Right ventricle myocardium superior (tissue), 1 donor: ENCODE results near the gene USP2. TPM values are rescaled to one million over a fixed set of nuclear protein-coding genes. Genes with fewer than 3 reads are reported as not detected.

Source experiments
- ATAC-seq: fragments of 200-7000 bp; cut with Tn5 transposase; one replicate; pipeline ENCODE4 v1.9.1; 2020; ENCODE audit warnings: mild to moderate bottlenecking; ENCODE audit not compliant: poor library complexity
- DNase-seq: peaks from one replicate; pipeline ENCODE4 v3.0.0-alpha.2; 2020
- intact Hi-C: fragments of 100-400 bp; cut with DNase I; formaldehyde crosslinking; loops from one replicate; pipeline ENCODE4 v1.11.2; 2022
- microRNA-seq: library from miRNA; unstranded; fragments of <30 nt; microRNA quantifications from one replicate; pipeline ENCODE4 v1.2.0, GENCODE V29; 2020
- total RNA-seq: library from RNA; stranded (reverse); fragmentation: NEBNext Ultra II Directional; extraction: Animal tissue kit (Norgen Biotek cat#: 25700); gene quantifications from one replicate; pipeline ENCODE4 v1.2.1, GENCODE V29; 2021
- donor health status: DM: no; HTN: yes; CAD: no; lungs with severe emphysema.

USP2 gene
- total RNA-seq, 1 donor from 2014 or later = 136 TPM

- intact Hi-C loops = no loop called here
- DNase-seq (no peak), ATAC-seq (no peak)
Observed at GRCh38 chr11:119305556-119306372, 75.7 kb downstream of the USP2 start.

Small RNA genes lying within 50 kb of the gene (microRNA-seq; reads per million reads assigned to microRNA genes)
- not detected for gene MIR6756

Other genes with a start within 250 kb of the USP2 start
- gene ABCG4, start 232.6 kb downstream of the USP2 start, total RNA-seq = 1.5 TPM
- 34.0 TPM for gene NLRX1, start 213.0 kb downstream of the USP2 start, total RNA-seq
- gene NHERF4, start 196.2 kb downstream of the USP2 start, total RNA-seq = not detected
- 6.5 TPM for gene CBL, start 175.4 kb downstream of the USP2 start, total RNA-seq
- gene MCAM, start 64.6 kb downstream of the USP2 start, total RNA-seq = 41.9 TPM
- 12.9 TPM for gene RNF26, start 47.2 kb downstream of the USP2 start, total RNA-seq
- gene C1QTNF5, start 40.8 kb downstream of the USP2 start, total RNA-seq = 15.1 TPM
- not detected for gene MFRP, start 35.0 kb downstream of the USP2 start, total RNA-seq
- gene THY1, start 41.5 kb upstream of the USP2 start, total RNA-seq = 1.5 TPM